GM21367 (cell line): Measurements from ENCODE around the gene SCART1.
"Not testable (repeated sequence)": the region's sequence is repeated elsewhere in the genome, so short reads cannot be mapped to it uniquely, and the experiment has no call there.

ENCODE experiments used
- ATAC-seq: cut with Tn5 transposase; IDR thresholded peaks from one replicate; pipeline ENCODE4 v1.9.1; 2021; ENCODE audit not compliant: unreplicated experiment

Gene SCART1

GRCh38 chr10:133431888-133432613, 21.7 kb upstream of the SCART1 start:
- ATAC-seq, result not testable (repeated sequence)

- ATAC-seq, result not testable (repeated sequence)
Observed at GRCh38 chr10:133432789-133433188, 21.0 kb upstream of the SCART1 start.

- no peak for ATAC-seq
Observed at GRCh38 chr10:133438711-133439273, 15.0 kb upstream of the SCART1 start.

GRCh38 chr10:133439517-133440461, 14.0 kb upstream of the SCART1 start:
- ATAC-seq, result no peak

- ATAC-seq, result no peak
Observed at GRCh38 chr10:133440633-133441285, 13.0 kb upstream of the SCART1 start.

GRCh38 chr10:133441356-133441755, 12.4 kb upstream of the SCART1 start:
- not testable (repeated sequence) for ATAC-seq

GRCh38 chr10:133441780-133442179, 12.0 kb upstream of the SCART1 start:
- no peak for ATAC-seq

- ATAC-seq, result no peak
Observed at GRCh38 chr10:133442191-133442966, 11.4 kb upstream of the SCART1 start.

- no peak for ATAC-seq
Observed at GRCh38 chr10:133442967-133443924, 10.5 kb upstream of the SCART1 start.

- no peak for ATAC-seq
Observed at GRCh38 chr10:133444342-133445267, 9.1 kb upstream of the SCART1 start.

- ATAC-seq, result no peak
Observed at GRCh38 chr10:133445268-133445732, 8.4 kb upstream of the SCART1 start.

- ATAC-seq, result no peak
Observed at GRCh38 chr10:133445751-133446708, 7.7 kb upstream of the SCART1 start.

GRCh38 chr10:133446979-133447378, 6.8 kb upstream of the SCART1 start:
- ATAC-seq, result no peak

- ATAC-seq, result no peak
Observed at GRCh38 chr10:133448120-133448519, 5.6 kb upstream of the SCART1 start.

GRCh38 chr10:133451346-133451745, 2.4 kb upstream of the SCART1 start:
- no peak for ATAC-seq

- ATAC-seq, result no peak
Observed at GRCh38 chr10:133452453-133452852, 1.3 kb upstream of the SCART1 start.
